SK-N-SH treated with all-trans-retinoic acid at 6 μM for 48 hours (cell line): ENCODE data around the gene STPG2.

Experiments used
- RARB ChIP-seq: fragments of 250-450 bp; sonication (Bioruptor Pico); IDR thresholded peaks from 2 replicates; pipeline ENCODE4 v1.8.0; 2021; ENCODE audit warnings: mild to moderate bottlenecking, moderate library complexity
- ZC3H10 ChIP-seq: fragments of 250-450 bp; sonication (Bioruptor Pico); IDR thresholded peaks from 2 replicates; pipeline ENCODE4 v1.5.1; 2021; ENCODE audit warnings: mild to moderate bottlenecking, moderate library complexity
- ZFP30 ChIP-seq: fragments of 450-650 bp; formaldehyde crosslinking; IDR thresholded peaks from 2 replicates; pipeline ENCODE4 v1.5.0; 2022; ENCODE audit warnings: mild to moderate bottlenecking, moderate library complexity
- TF ChIP-seq, protein P1 (sequence below): fragments of 250-450 bp; sonication (Bioruptor Pico); IDR thresholded peaks from 2 replicates; pipeline ENCODE4 v1.5.1; 2020; ENCODE audit warnings: low read depth, mild to moderate bottlenecking, moderate library complexity

DNA sequence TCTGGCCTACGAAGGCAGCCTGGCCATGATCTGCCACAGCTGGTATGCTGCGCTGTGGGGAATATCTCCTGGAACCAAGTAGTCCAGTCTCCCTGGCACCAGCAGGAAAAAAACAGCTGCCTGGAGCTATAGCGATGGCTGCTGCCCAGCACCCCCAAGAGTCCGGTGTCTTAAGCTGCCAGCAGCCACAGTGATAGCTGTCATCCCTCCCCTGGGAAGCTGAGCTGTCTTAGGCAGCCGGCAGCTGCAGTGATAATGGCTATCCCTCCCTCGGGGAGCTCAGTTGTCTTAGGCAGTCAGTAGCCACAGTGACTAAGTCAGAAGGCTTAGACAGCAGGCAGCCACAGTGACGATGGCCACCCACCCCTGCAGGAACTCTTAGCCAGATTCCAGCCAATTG lies 205.1 kb downstream of the STPG2 start:
- TF ChIP-seq ZFP30 (CRISPR knock-in tag) (no peak), RARB (CRISPR knock-in tag) (no peak), ZC3H10 (no peak)
- TF ChIP-seq, protein P1, sequence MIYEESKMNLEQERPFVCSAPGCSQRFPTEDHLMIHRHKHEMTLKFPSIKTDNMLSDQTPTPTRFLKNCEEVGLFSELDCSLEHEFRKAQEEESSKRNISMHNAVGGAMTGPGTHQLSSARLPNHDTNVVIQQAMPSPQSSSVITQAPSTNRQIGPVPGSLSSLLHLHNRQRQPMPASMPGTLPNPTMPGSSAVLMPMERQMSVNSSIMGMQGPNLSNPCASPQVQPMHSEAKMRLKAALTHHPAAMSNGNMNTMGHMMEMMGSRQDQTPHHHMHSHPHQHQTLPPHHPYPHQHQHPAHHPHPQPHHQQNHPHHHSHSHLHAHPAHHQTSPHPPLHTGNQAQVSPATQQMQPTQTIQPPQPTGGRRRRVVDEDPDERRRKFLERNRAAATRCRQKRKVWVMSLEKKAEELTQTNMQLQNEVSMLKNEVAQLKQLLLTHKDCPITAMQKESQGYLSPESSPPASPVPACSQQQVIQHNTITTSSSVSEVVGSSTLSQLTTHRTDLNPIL, result no peak
